Measurements from ENCODE around the gene CUZD1. TPM values are rescaled to one million over a fixed set of nuclear protein-coding genes. Genes with fewer than 3 reads are reported as not detected.

The CUZD1 gene
- total RNA-seq, 1 donor from 2014 or later, result 0.12 TPM

DNA sequence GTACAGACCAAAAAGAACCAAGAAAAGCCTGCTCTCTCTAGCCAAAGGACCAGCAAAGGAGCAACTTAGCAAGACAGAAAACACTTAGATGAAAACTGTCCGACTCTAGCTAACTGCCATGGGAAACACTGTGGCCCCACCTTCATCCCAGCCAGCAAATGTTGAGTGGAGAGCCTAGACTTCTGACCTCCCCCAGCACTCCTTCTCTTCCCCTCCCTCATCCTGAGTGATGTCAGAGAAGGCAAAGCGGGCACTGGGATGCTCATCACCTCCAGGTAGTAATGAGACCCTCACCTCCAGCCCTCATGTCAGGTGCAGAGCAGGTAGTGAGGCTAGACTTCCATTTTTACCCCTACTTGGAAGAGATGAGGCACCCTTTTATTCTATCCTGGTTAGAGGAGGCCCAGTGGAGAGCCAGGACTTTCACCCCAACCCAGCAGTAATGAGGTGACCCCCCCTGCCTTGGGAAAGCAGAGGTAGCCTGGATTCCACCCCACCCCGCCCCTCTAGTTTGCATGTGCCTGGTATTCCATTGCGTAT, 16.9 kb downstream of the CUZD1 start:
- intact Hi-C loops (cut with micrococcal nuclease), result no loop called here
- DNase-seq (no peak), ATAC-seq (no peak)

DNA sequence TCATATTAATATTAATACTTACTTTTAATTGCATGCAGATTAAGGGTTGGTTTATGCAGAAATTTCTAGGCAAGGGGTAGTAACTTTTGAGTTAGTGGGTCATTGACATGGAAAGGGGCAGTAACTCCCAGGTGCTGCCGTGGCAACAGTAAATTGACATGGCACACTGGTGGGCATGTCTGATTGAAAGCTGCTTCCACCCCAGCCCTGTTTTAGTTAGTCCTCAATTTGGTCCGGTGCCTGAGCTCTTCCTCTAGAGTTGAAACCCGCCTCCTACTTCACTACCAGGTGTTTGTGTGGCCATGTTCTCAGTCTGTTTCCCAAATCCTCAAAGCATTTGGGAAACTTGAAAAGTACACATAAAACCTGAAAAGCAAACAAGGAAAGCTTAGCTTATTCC, 18.4 kb downstream of the CUZD1 start:
- ATAC-seq, result no peak
- intact Hi-C loops (cut with micrococcal nuclease), result no loop called here

DNA sequence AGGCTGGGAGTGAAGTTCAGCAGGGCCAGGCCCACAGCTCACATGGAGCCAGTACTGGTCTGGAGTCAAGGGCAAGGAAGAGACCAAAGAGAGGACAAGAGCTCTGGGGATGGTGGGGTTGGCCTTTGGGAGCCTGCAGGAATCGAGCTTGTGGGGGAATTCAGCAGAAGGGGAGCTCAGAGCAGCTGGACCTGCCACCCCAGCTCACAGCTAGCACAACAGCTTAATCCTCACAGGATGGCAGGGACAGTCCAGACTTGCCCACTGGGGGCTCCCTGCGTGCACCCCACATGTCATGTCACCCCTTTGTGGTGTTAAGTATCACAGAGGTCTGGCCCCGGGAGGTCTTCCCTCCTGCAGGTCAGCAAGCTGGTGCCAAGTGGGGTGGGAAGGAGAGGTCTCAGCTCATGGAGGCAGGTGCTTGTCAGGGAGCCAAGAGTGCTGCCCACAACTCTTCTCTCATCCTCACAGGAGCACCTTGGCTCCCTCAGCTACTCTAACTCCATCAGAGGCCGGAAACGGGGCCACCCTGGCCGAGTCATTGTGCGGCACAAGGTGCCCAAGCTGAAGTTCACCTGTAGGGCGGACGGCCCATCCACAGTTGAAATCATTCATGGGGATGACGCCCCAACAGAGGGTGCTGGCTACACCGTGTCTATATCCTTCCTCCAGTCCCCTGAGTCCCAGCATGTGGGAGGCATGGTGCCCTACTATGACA, 22.5 kb downstream of the CUZD1 start:
- intact Hi-C loops (cut with micrococcal nuclease), result no loop called here
- DNase-seq (no peak), ATAC-seq (no peak)

More for the DNA sequence above, 18.4 kb downstream of the CUZD1 start:
- no peak for DNase-seq

DNA sequence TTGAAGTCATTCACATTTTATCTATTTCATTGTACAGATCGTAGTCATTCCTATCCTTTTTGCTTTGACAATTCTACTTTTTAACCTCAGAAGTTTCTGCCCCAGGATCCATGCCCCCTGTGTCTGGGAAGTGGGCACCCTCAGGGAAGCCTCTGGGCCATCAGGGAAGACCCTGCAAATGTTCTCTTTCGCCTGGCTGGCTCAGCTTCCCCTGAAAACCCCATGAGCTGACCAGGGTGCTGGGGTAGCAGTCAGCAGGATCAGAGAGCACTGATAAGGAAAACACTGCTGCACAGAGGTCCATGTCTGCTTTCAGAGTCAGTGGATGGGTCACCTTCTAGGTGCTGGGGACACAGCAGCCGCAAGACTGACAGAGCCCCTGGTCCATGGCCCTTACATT, 23.8 kb downstream of the CUZD1 start:
- intact Hi-C loops (cut with micrococcal nuclease), result no loop called here
- no peak for ATAC-seq

DNA sequence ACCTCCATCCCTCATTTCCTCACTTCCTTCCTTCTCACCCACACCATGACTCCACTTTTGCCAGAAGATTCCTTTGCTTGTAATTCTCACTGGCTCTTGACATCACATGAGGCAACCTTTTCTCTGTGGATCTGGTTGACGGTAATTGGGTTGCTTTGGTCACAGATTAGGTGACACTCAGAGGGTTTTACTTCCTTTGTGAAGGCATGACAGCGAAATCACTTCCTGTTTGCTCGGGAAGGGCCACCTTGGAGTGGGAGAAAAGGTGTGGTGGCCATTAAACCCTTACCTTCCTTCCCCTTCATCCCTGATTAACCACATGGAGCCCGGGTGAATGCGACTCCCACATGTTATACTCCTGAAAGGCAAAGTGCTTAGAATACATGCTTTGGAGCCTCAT, 30.2 kb downstream of the CUZD1 start:
- no peak for ATAC-seq
- DNase-seq, result no peak
- intact Hi-C loops (cut with micrococcal nuclease), result no loop called here

More for the DNA sequence above, 23.8 kb downstream of the CUZD1 start:
- no peak for DNase-seq

DNA sequence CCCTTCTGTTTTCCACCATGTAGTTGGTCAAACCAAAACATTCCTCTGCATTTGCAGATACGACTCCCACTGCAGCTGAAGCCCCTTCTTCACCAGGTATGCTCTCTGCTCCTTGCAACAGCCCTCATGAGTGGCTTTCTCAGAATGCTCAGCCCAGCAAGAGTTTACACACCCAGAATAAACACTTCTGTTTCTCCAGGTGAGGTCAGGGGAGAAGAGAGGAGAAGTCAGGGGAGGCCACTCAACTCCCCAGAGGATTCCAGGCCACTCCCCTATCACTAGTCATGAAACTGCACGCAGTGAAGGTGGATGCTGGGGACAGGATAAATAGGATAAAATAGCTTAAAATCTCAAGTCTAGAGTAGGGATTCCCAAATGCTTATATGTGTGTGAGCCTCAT, 31.2 kb downstream of the CUZD1 start:
- intact Hi-C loops (cut with micrococcal nuclease), result no loop called here

DNA sequence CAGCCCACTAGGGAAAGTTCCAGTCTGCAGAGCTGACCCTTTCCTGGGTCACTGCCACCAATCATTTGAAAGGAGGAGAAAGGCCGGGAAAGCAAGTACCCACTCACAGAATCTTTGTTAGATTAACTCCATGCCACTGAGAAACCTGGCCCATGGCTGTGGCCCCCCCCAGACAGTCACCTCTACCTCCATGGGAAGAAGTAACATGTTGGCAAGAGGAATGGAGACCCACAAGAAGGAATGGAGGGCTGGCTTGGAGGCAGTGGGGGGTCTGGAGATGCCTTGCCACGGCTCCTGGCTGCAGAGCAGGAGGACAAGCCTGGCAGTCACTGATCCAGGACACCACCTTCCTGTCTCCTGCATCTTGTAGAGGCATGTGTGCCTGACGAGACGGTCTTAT, 32.9 kb downstream of the CUZD1 start:
- no peak for DNase-seq
- no peak for ATAC-seq
- intact Hi-C loops (cut with micrococcal nuclease), result no loop called here

More for the DNA sequence above, 31.2 kb downstream of the CUZD1 start:
- ATAC-seq (no peak), DNase-seq (no peak)

DNA sequence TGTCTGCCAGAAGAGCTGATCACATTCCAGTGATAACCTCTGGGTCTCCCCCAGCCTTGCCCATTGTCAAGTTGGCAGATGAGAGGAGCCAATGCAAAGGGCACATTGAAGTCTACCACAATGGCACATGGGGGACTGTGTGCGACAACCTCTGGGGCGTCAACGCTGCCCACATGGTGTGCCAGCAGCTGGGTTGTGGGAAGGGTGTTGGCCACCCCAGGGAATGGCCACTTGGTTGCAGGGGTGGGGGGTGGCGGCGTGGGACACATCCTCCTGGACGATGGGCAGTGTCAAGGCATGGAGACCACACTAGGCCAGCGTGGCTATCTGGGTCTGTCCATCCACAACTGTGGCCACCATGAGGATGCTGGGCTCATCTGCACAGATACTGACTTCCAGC, 43.4 kb downstream of the CUZD1 start:
- intact Hi-C loops (cut with micrococcal nuclease), result no loop called here
- ATAC-seq, result no peak
- DNase-seq, result no peak

DNA sequence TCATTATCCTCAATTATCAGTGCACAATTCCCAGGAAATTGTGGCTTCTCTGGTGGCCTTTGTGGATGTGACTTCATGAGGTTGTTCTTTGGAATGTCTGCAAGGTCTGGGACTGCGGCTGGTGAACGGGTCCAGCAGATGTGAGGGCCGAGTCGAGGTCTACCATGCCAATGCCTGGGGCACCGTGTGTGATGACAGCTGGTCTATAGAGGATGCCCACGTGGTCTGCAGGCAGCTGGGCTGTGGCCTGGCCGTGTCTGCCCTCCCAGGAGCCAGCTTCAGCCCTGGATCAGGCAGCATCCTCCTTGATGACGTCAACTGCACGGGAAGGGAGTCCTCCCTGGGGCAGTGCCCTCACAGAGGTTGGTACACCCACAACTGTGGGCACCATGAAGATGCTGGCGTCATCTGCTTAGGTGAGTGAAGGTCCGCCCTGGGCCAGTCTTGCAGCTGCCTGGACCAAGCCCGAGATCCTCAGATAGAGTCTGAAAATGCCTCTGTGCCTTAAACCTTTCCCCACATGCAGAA, 46.9 kb downstream of the CUZD1 start:
- intact Hi-C loops (cut with micrococcal nuclease), result no loop called here
- no peak for ATAC-seq
- DNase-seq, result no peak

DNA sequence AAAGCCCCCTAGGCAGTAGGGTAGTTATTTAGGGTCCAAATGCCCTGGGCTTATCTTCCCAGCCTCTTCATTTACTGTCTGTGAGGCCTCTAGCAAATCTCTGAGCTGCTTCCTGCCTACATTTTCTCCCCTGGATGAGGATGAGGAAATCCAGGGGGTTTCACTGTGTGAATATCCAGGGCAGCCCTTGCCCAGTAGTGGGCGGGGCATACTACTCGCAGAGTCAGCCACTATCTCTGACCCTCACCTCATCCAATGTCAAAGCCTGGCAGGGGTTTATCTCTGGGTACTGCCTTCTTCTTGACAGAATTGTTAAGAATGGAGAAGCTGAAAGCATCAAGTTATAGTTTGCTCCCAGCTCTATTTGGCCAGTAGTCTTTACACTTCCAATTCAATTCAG, 48.9 kb downstream of the CUZD1 start:
- no peak for ATAC-seq
- no peak for DNase-seq
- intact Hi-C loops (cut with micrococcal nuclease), result no loop called here

DNA sequence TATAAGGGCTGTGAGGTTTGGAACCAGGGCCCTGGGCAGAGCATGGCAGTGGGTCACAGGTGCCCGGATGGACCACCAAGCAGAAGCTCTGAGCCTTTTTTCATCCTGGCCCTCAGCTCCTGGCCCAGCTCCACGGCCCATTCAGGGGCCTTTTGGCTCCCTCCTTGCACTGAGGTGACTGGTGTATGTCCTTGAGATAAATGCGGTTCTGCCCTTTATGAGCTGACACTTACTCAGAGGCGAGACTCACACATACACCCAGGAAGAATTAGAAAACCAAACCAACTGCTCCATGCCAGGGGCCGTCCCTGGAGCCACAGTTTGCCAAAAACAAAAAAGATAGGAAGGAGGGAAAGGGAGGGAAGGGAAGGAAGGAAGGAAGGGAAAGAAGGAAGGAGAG, 49.7 kb downstream of the CUZD1 start:
- ATAC-seq (peak; percentile 36), DNase-seq (no peak)

DNA sequence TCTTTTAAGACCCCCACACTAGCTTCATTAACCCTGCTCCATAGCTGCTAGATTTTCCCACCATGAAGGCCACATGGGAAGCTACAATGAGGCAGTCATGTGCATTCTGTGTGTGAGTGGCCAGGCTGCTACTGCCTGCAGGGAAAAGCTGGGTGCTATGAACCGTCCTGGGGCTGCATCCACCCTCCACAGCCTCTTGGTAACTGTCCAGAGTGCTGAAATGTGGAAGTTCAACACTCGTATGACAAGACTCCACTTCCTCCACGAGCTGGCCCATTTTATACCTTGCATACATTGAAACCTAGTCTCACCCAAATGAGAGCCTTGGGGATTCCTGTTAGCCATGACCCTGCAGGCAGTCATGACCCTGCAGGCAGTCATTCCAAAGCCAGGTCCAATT, 59.4 kb downstream of the CUZD1 start:
- ATAC-seq, result no peak
- no peak for DNase-seq
- intact Hi-C loops (cut with micrococcal nuclease), result no loop called here

More for the DNA sequence above, 49.7 kb downstream of the CUZD1 start:
- intact Hi-C loops (cut with micrococcal nuclease), result no loop called here

DNA sequence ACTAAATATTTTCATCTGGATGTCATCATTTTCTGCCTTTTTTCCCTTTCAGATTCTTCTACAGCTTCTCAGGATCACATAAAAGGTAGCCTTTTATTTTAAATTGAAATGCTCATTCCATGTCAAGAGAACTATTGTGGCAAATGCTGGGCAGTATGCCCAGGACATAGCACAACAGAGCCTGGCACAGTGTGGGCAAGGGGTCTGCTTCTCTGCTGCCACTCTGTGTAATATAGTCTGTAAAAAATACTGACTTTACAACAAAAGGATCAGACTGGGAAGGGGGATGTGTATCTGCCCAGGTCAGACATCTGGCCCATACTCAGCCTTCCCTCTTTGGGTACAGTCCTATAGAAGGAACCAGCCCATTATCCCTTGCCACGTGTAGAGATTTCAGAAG, 62.7 kb downstream of the CUZD1 start:
- no peak for DNase-seq
- no peak for ATAC-seq
- intact Hi-C loops (cut with micrococcal nuclease), result no loop called here

Other genes with a start within 250 kb of the CUZD1 start
- gene C10orf120, start 146.0 kb downstream of the CUZD1 start, total RNA-seq, result not detected
- gene FAM24B, start 33.7 kb upstream of the CUZD1 start, total RNA-seq, result 0.47 TPM
- gene FAM24A, start 64.8 kb upstream of the CUZD1 start, total RNA-seq, result not detected
- gene C10orf88, start 108.4 kb upstream of the CUZD1 start, total RNA-seq, result 5.0 TPM
- gene PSTK, start 134.5 kb upstream of the CUZD1 start, total RNA-seq, result 2.3 TPM
- gene IKZF5, start 162.9 kb upstream of the CUZD1 start, total RNA-seq, result 10.8 TPM
- 99.5 TPM for gene ACADSB, start 163.1 kb upstream of the CUZD1 start, total RNA-seq

Measured in left ventricle myocardium superior (tissue), 1 donor.